Left renal pelvis (tissue), 4 donors: ENCODE data around the gene ARNT2. TPM values are rescaled to one million over a fixed set of nuclear protein-coding genes. Genes with fewer than 3 reads are reported as not detected.

Source experiments
- DNase-seq, 4 donors: peaks; one replicate each; pipeline ENCODE4 v3.0.0-alpha.2; 2013; ENCODE audit warnings: low read depth in 4 of 4, low spot score in 3 of 4
- polyA plus RNA-seq, 4 donors: library from polyadenylated mRNA; unstranded; fragments of 120-200 nt; gene quantifications; one replicate each; pipeline ENCODE4 v1.2.1, GENCODE V29; 2013; ENCODE audit not compliant: insufficient read length in 4 of 4

ARNT2 gene
- polyA plus RNA-seq, 4 donors, result 26.7 to 61.5 (median 54.8) TPM

- no peak for DNase-seq
Observed at GRCh38 chr15:80485370-80486164, 81.4 kb downstream of the ARNT2 start.

GRCh38 chr15:80487839-80488390, 83.7 kb downstream of the ARNT2 start:
- no peak for DNase-seq

- no peak for DNase-seq
Observed at GRCh38 chr15:80489030-80489594, 84.9 kb downstream of the ARNT2 start.

- no peak for DNase-seq
Observed at GRCh38 chr15:80490431-80490990, 86.3 kb downstream of the ARNT2 start.

- no peak for DNase-seq
Observed at GRCh38 chr15:80491163-80491847, 87.1 kb downstream of the ARNT2 start.

GRCh38 chr15:80492409-80492808, 88.2 kb downstream of the ARNT2 start:
- DNase-seq, result no peak

GRCh38 chr15:80492874-80493273, 88.7 kb downstream of the ARNT2 start:
- no peak for DNase-seq

GRCh38 chr15:80494351-80494751, 90.2 kb downstream of the ARNT2 start:
- peak; percentile 33 to 65 (median 56) for DNase-seq

GRCh38 chr15:80494756-80495155, 90.6 kb downstream of the ARNT2 start:
- no peak for DNase-seq

GRCh38 chr15:80495401-80495942, 91.3 kb downstream of the ARNT2 start:
- DNase-seq, result no peak

- DNase-seq, result no peak
Observed at GRCh38 chr15:80496096-80496495, 91.9 kb downstream of the ARNT2 start.

- DNase-seq, result no peak
Observed at GRCh38 chr15:80497221-80497620, 93.0 kb downstream of the ARNT2 start.

- no peak for DNase-seq
Observed at GRCh38 chr15:80498652-80499051, 94.5 kb downstream of the ARNT2 start.

- no peak for DNase-seq
Observed at GRCh38 chr15:80500021-80500420, 95.8 kb downstream of the ARNT2 start.

GRCh38 chr15:80501476-80501875, 97.3 kb downstream of the ARNT2 start:
- no peak for DNase-seq

GRCh38 chr15:80502782-80503181, 98.6 kb downstream of the ARNT2 start:
- DNase-seq, result no peak

- DNase-seq, result no peak
Observed at GRCh38 chr15:80503319-80503952, 99.3 kb downstream of the ARNT2 start.

GRCh38 chr15:80504931-80505330, 100.7 kb downstream of the ARNT2 start:
- DNase-seq, result no peak

GRCh38 chr15:80506286-80506893, 102.2 kb downstream of the ARNT2 start:
- DNase-seq, result no peak

- no peak for DNase-seq
Observed at GRCh38 chr15:80507131-80507530, 102.9 kb downstream of the ARNT2 start.
